C4-2B (cell line): ENCODE results near the gene LNX2.

Experiments used
- ZFX ChIP-seq: fragments of 450-650 bp; IDR thresholded peaks from 2 replicates; pipeline ENCODE4 v1.6.1; 2017
- TF ChIP-seq, protein P1 (sequence below): fragments of 450-650 bp; conservative IDR thresholded peaks from 2 replicates; pipeline ENCODE4 v1.5.1; 2017; ENCODE audit warnings: mild to moderate bottlenecking

DNA sequence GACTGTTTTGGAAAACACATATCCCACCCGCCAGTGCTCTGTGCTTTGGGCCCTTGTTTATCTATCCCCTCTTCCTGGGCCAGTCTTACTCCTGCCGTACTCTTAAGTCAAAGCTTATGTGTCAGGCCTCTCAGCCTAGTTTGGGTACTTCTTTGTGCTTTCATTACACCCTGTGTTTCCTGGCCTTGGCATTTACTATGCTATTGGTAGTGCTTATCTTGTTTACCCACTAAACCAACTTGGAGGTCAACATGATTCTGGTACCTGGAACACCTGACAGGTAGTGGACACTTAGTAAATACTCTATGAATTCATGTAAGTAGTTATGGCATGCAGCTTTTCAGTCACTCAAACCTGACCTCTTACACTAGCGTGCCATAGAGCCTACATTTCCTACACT, 3.7 kb upstream of the LNX2 start:
- TF ChIP-seq, protein P1, sequence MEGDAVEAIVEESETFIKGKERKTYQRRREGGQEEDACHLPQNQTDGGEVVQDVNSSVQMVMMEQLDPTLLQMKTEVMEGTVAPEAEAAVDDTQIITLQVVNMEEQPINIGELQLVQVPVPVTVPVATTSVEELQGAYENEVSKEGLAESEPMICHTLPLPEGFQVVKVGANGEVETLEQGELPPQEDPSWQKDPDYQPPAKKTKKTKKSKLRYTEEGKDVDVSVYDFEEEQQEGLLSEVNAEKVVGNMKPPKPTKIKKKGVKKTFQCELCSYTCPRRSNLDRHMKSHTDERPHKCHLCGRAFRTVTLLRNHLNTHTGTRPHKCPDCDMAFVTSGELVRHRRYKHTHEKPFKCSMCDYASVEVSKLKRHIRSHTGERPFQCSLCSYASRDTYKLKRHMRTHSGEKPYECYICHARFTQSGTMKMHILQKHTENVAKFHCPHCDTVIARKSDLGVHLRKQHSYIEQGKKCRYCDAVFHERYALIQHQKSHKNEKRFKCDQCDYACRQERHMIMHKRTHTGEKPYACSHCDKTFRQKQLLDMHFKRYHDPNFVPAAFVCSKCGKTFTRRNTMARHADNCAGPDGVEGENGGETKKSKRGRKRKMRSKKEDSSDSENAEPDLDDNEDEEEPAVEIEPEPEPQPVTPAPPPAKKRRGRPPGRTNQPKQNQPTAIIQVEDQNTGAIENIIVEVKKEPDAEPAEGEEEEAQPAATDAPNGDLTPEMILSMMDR = no peak
- no peak for TF ChIP-seq ZFX
